Neural cell (in vitro differentiated cells): ENCODE data around the gene WDR93. TPM values are rescaled to one million over a fixed set of nuclear protein-coding genes. Genes with fewer than 3 reads are reported as not detected.

ENCODE experiments used
- H2AFZ ChIP-seq: fragments of 200-600, 300-800 bp; sonication (generic), shearing (Covaris generic); 2 replicates; pipeline ENCODE4 v1.6.0; 2014; ENCODE audit warnings: low read depth, mild to moderate bottlenecking, antibody characterized with exemption, low read length, moderate library complexity
- H3F3A ChIP-seq: fragments of 200-600 bp; shearing (Covaris generic); 2 replicates; pipeline ENCODE4 v1.6.1; 2016; ENCODE audit warnings: mild to moderate bottlenecking, moderate library complexity, mixed read lengths, antibody characterized with exemption, low read length; ENCODE audit not compliant: insufficient read depth, poor library complexity, severe bottlenecking
- H3K27ac ChIP-seq: fragments of 200-600, 300-800 bp; sonication (generic), shearing (Covaris generic); 2 replicates; pipeline ENCODE4 v1.5.1; 2014; ENCODE audit warnings: mild to moderate bottlenecking, low read length, moderate library complexity
- H3K27me3 ChIP-seq: fragments of 300-800, 200-600 bp; sonication (generic), shearing (Covaris generic); 2 replicates; pipeline ENCODE4 v1.6.0; 2014; ENCODE audit warnings: mild to moderate bottlenecking, low read depth, low read length, moderate library complexity; ENCODE audit not compliant: insufficient read depth
- H3K36me3 ChIP-seq: fragments of 300-800, 200-600 bp; sonication (generic), shearing (Covaris generic); 2 replicates; pipeline ENCODE4 v1.5.1; 2014; ENCODE audit warnings: mild to moderate bottlenecking, antibody characterized with exemption, low read length, moderate library complexity; ENCODE audit not compliant: insufficient read depth
- H3K4me2 ChIP-seq: fragments of 300-800, 200-600 bp; sonication (generic), shearing (Covaris generic); 2 replicates; pipeline ENCODE4 v1.6.0; 2014; ENCODE audit warnings: mild to moderate bottlenecking, low read length
- H3K4me3 ChIP-seq: fragments of 300-800, 200-600 bp; sonication (generic), shearing (Covaris generic); 2 replicates; pipeline ENCODE4 v1.5.1; 2014; ENCODE audit warnings: mild to moderate bottlenecking, low read length, moderate library complexity
- H3K79me2 ChIP-seq: fragments of 200-600 bp; shearing (Covaris generic); replicated peaks from 2 replicates; pipeline ENCODE4 v1.6.0; 2014; ENCODE audit warnings: mild to moderate bottlenecking, low read length, moderate library complexity; ENCODE audit not compliant: insufficient read depth
- H3K9ac ChIP-seq: fragments of 300-800, 200-600 bp; sonication (generic), shearing (Covaris generic); 2 replicates; pipeline ENCODE4 v1.6.1; 2016; ENCODE audit warnings: mild to moderate bottlenecking, low read length, mixed read lengths
- H3K9me2 ChIP-seq: fragments of 200-600 bp; shearing (Covaris generic); 2 replicates; pipeline ENCODE4 v1.6.1; 2016; ENCODE audit warnings: mild to moderate bottlenecking, low read length, mixed read lengths; ENCODE audit not compliant: insufficient read depth
- H3K9me3 ChIP-seq: fragments of 200-600, 300-800 bp; sonication (generic), shearing (Covaris generic); 2 replicates; pipeline ENCODE4 v1.6.1; 2016; ENCODE audit warnings: mild to moderate bottlenecking, mixed run types, low read length, moderate library complexity, mixed read lengths
- H4K20me1 ChIP-seq: fragments of 200-600 bp; shearing (Covaris generic); 2 replicates; pipeline ENCODE4 v1.6.1; 2016; ENCODE audit warnings: mild to moderate bottlenecking, mixed run types; ENCODE audit not compliant: insufficient read depth
- EP300 ChIP-seq: fragments of 450-650 bp; conservative IDR thresholded peaks from 2 replicates; pipeline ENCODE4 v1.6.1; 2014; ENCODE audit warnings: antibody characterized with exemption, mild to moderate bottlenecking, moderate library complexity; ENCODE audit not compliant: poor library complexity, severe bottlenecking
- EZH2 ChIP-seq: fragments of 200-600, 300-800 bp; shearing (Covaris generic), sonication (generic); IDR thresholded peaks from 2 replicates; pipeline ENCODE4 v1.6.1; 2014; ENCODE audit warnings: antibody characterized with exemption, low read length, borderline replicate concordance, mild to moderate bottlenecking; ENCODE audit not compliant: insufficient read depth, poor library complexity, severe bottlenecking
- MXI1 ChIP-seq: fragments of 450-650 bp; conservative IDR thresholded peaks from 2 replicates; pipeline ENCODE4 v1.6.1; 2014; ENCODE audit warnings: antibody characterized with exemption, mild to moderate bottlenecking; ENCODE audit not compliant: poor library complexity, severe bottlenecking
- POLR2AphosphoS5 ChIP-seq: IDR thresholded peaks from 2 replicates; pipeline ENCODE4 v1.6.1; 2012
- RAD21 ChIP-seq: fragments of 450-650 bp; conservative IDR thresholded peaks from 2 replicates; pipeline ENCODE4 v1.6.1; 2014; ENCODE audit warnings: antibody characterized with exemption, mild to moderate bottlenecking, moderate library complexity
- REST ChIP-seq: IDR thresholded peaks from 2 replicates; pipeline ENCODE4 v1.6.1; 2012; ENCODE audit warnings: borderline replicate concordance
- SMC3 ChIP-seq: fragments of 450-650 bp; conservative IDR thresholded peaks from 2 replicates; pipeline ENCODE4 v1.6.1; 2014; ENCODE audit warnings: antibody characterized with exemption, mild to moderate bottlenecking, moderate library complexity; ENCODE audit not compliant: poor library complexity
- TAF1 ChIP-seq: IDR thresholded peaks from 2 replicates; pipeline ENCODE4 v1.6.1; 2012; ENCODE audit warnings: low read depth
- polyA plus RNA-seq: library from polyadenylated mRNA; depleted of rRNA; stranded (reverse); fragments of >200 nt; gene quantifications from 2 replicates; pipeline ENCODE4 v1.2.3, GENCODE V29; 2014
- TF ChIP-seq, protein P1 (sequence below): fragments of 450-650 bp; IDR thresholded peaks from 2 replicates; pipeline ENCODE4 v1.5.1; 2014; ENCODE audit warnings: antibody characterized with exemption, mild to moderate bottlenecking, moderate library complexity; ENCODE audit not compliant: poor library complexity, severe bottlenecking

The WDR93 gene
- polyA plus RNA-seq, 1 donor from 2014 or later: 0.41 TPM

- Histone ChIP-seq H3K9me3 (no peaks in the 10 kb centered on the region), H4K20me1 (no peaks in the 10 kb centered on the region), H3K27ac (no peak overlapping the region), H3K9me2 (no peaks in the 10 kb centered on the region), H3K4me3 (no peak overlapping the region), H3K36me3 (no peaks in the 10 kb centered on the region), H3K79me2 (no peaks in the 10 kb centered on the region), H3K27me3 (no peaks in the 10 kb centered on the region), H2AFZ (no peak overlapping the region), H3K4me2 (no peak overlapping the region), H3K9ac (no peak overlapping the region), H3F3A (no peaks in the 10 kb centered on the region)
- TF ChIP-seq POLR2AphosphoS5 (no peak), SMC3 (no peak), TAF1 (no peak), EP300 (no peak), MXI1 (no peak), RAD21 (no peak), REST (no peak), EZH2 (no peak)
- TF ChIP-seq, protein P1, sequence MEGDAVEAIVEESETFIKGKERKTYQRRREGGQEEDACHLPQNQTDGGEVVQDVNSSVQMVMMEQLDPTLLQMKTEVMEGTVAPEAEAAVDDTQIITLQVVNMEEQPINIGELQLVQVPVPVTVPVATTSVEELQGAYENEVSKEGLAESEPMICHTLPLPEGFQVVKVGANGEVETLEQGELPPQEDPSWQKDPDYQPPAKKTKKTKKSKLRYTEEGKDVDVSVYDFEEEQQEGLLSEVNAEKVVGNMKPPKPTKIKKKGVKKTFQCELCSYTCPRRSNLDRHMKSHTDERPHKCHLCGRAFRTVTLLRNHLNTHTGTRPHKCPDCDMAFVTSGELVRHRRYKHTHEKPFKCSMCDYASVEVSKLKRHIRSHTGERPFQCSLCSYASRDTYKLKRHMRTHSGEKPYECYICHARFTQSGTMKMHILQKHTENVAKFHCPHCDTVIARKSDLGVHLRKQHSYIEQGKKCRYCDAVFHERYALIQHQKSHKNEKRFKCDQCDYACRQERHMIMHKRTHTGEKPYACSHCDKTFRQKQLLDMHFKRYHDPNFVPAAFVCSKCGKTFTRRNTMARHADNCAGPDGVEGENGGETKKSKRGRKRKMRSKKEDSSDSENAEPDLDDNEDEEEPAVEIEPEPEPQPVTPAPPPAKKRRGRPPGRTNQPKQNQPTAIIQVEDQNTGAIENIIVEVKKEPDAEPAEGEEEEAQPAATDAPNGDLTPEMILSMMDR: no peak
Observed at GRCh38 chr15:89646416-89647141, 44.0 kb upstream of the WDR93 start.

GRCh38 chr15:89647191-89647851 lies 43.3 kb upstream of the WDR93 start:
- Histone ChIP-seq H3K36me3 (no peaks in the 10 kb centered on the region), H3F3A (no peaks in the 10 kb centered on the region), H3K27ac (no peak overlapping the region), H3K4me2 (no peak overlapping the region), H3K27me3 (no peaks in the 10 kb centered on the region), H3K4me3 (no peak overlapping the region), H3K9me2 (no peaks in the 10 kb centered on the region), H4K20me1 (no peaks in the 10 kb centered on the region), H2AFZ (no peak overlapping the region), H3K79me2 (no peaks in the 10 kb centered on the region), H3K9me3 (no peaks in the 10 kb centered on the region), H3K9ac (no peak overlapping the region)
- TF ChIP-seq, protein P1: peak; percentile 56
- TF ChIP-seq POLR2AphosphoS5 (no peak), SMC3 (peak; percentile 33)
